ENCODE measurements around the gene RRM2. TPM values are rescaled to one million over a fixed set of nuclear protein-coding genes. Genes with fewer than 3 reads are reported as not detected.

RRM2 gene
- total and polyA plus RNA-seq, 2 of the 4 experiments (the other 2 are of a cell fraction), result 53.6 to 68.5 TPM

- Histone ChIP-seq H3K4ac (ENCODE audit: low read depth, low read length) (no peak overlapping the region), H3K9me3 (ENCODE audit: control insufficient read depth, insufficient read depth, low read length) (no peaks in the 10 kb centered on the region), H3K4me1 (ENCODE audit: control insufficient read depth, insufficient read depth, low read length) (no peaks in the 10 kb centered on the region; the same call in 1 of the 2 replicates), H2BK15ac (ENCODE audit: low read depth, low read length) (no peak overlapping the region), H3K56ac (ENCODE audit: extremely low read depth, insufficient read depth, low read length) (no peak overlapping the region), H3K4me3 (ENCODE audit: insufficient read depth, low read depth, low read length) (no peak overlapping the region), H2AFZ (replicated peaks; ENCODE audit: low read length, poor library complexity) (no peak overlapping the region), H3K9me1 (ENCODE audit: insufficient read depth, low read length) (peaks cover 21% of the 10 kb centered on the region), H4K20me1 (ENCODE audit: insufficient read depth, low read length) (no peaks in the 10 kb centered on the region), H3K9ac (ENCODE audit: low read depth, low read length) (no peak overlapping the region), H3K36me3 (ENCODE audit: control insufficient read depth, insufficient read depth, low read length) (no peaks in the 10 kb centered on the region), H2BK5ac (ENCODE audit: low read depth, low read length, poor library complexity, severe bottlenecking) (no peak overlapping the region), H3K79me1 (ENCODE audit: low read depth in 1 of 2, low read length in 2 of 2) (peaks cover 4 to 20% of the 10 kb centered on the region in 2 experiments; a peak in 3 of 4 replicates), H3K14ac (replicated peaks; ENCODE audit: low read depth, low read length) (no peak overlapping the region), H3K27me3 (ENCODE audit: control insufficient read depth, insufficient read depth, low read length) (no peaks in the 10 kb centered on the region), H2BK120ac (ENCODE audit: low read depth, low read length) (no peak overlapping the region), H3K23ac (ENCODE audit: low read depth, low read length) (no peak overlapping the region), H4K5ac (ENCODE audit: low read depth, low read length) (no peak overlapping the region), H2AK9ac (replicated peaks; ENCODE audit: low read depth, low read length, poor library complexity) (no peak overlapping the region), H3K4me2 (ENCODE audit: low read depth, low read length) (no peak overlapping the region), H3K27ac (ENCODE audit: insufficient read depth, low read length) (no peak overlapping the region), H4K8ac (ENCODE audit: low read depth in 2 of 2, low read length in 2 of 2) (no peak overlapping the region), H2AK5ac (ENCODE audit: low read depth, low read length) (no peak overlapping the region), H4K91ac (ENCODE audit: insufficient read depth, low read depth, low read length) (no peak overlapping the region), H2BK20ac (ENCODE audit: low read depth, low read length) (no peak overlapping the region), H3K18ac (ENCODE audit: low read depth, low read length) (no peak overlapping the region)
- 78% methylated on average over 4 of the region's 7 CpGs; no CpG with 5 or more reads in 1 of the 2 experiments for WGBS, 2 experiments (ENCODE audit: extremely low coverage in 2 of 2, insufficient read length in 1 of 2)
- ATAC-seq (ENCODE audit: low read depth) (no peak), DNase-seq (no peak)
- POLR2A ChIA-PET (ENCODE audit: unreplicated experiment), result no interaction called here
- CTCF ChIA-PET, result interaction anchor here (1.0 kb wide), 1 partner anchor 12 kb away, joined by 4 read pairs; no protein-coding TSS in a partner anchor
- intact Hi-C loops (cut with micrococcal nuclease), result no loop called here
- in situ Hi-C loops (cut with MboI; ENCODE audit: low sequenced_read_pairs), result no loop called here
- dilution Hi-C loops (cut with HindIII; ENCODE audit: low sequenced_read_pairs, unreplicated experiment), result no loop called here
- 0 out of 2 replicates have a peak, but pooled peaks have one; percentile 2 for TF ChIP-seq CEBPB (IDR thresholded peaks at IDR 0.05; ENCODE audit: low read depth, low read length)
- TF ChIP-seq MAZ (IDR thresholded peaks at IDR 0.05; ENCODE audit: borderline replicate concordance, low read depth, low read length), result no peak
- no peak for TF ChIP-seq RAD21 (IDR thresholded peaks at IDR 0.05; ENCODE audit: low read length)
- TF ChIP-seq SMC3 (IDR thresholded peaks at IDR 0.05; ENCODE audit: low read depth, low read length), result no peak
- no peak for TF ChIP-seq BHLHE40 (IDR thresholded peaks at IDR 0.05; ENCODE audit: low read depth, low read length)
- no TSS peak for BruUV-seq (replicated peaks)
Observed at GRCh38 chr2:10136101-10136934, 13.8 kb downstream of the RRM2 start.
